Epithelial cell of proximal tubule (primary cell): ENCODE measurements around the gene MSLN. TPM values are rescaled to one million over a fixed set of nuclear protein-coding genes. Genes with fewer than 3 reads are reported as not detected.

Experiments used
- DNase-seq: peaks from one replicate; pipeline ENCODE4 v3.0.0-alpha.2; 2011; ENCODE audit warnings: low read depth
- H3K4me3 ChIP-seq: 2 replicates; pipeline ENCODE4 v1.5.1; 2011; ENCODE audit warnings: low read depth, mild to moderate bottlenecking, low read length
- CTCF ChIP-seq: conservative IDR thresholded peaks from 2 replicates; pipeline ENCODE4 v1.5.1; 2012; ENCODE audit warnings: low read depth, mild to moderate bottlenecking, low read length
- total RNA-seq: library from RNA; depleted of rRNA; stranded (reverse); fragments of >200 nt; gene quantifications from 2 replicates; pipeline ENCODE4 v1.2.3, GENCODE V29; 2015

Gene MSLN
- total RNA-seq, 1 donor from 2014 or later: 29.7 TPM

DNA sequence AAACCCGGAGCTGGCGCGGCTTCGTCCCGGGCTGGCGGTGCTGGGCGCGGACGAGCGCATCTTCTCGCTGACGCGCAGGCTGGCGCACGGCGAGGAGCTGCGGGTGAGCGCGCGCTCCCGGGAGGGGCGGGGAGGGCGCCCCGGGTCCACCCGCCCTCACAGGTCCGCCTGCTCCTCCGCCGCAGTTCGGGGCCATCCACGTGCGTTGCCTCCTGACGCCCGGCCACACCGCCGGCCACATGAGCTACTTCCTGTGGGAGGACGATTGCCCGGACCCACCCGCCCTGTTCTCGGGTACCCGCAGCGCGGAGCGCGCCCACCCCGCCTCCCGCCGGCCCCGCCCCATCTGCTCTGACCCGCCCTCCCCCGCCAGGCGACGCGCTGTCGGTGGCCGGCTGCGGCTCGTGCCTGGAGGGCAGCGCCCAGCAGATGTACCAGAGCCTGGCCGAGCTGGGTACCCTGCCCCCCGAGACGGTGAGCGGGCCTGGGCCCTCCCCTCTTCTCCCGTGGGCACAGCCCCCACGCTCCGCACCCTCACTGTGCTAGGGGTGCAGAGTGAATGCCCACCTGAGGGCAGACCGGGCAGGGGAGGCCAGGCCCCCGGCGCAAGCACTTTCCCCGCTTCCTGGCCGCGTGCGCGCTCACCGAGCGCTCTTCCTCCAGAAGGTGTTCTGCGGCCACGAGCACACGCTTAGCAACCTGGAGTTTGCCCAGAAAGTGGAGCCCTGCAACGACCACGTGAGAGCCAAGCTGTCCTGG is 32.2 kb upstream of the MSLN start:
- DNase-seq: no peak
- no peak for TF ChIP-seq CTCF
- H3K4me3 ChIP-seq: peak overlapping the region; percentile 81

GRCh38 chr16:728890-729744 is 31.4 kb upstream of the MSLN start:
- DNase-seq: no peak
- no peak for TF ChIP-seq CTCF
- H3K4me3 ChIP-seq: peak overlapping the region; percentile 81

- no peak overlapping the region for H3K4me3 ChIP-seq
- no peak for DNase-seq
- no peak for TF ChIP-seq CTCF
Observed at GRCh38 chr16:729768-730665, 30.5 kb upstream of the MSLN start.

DNA sequence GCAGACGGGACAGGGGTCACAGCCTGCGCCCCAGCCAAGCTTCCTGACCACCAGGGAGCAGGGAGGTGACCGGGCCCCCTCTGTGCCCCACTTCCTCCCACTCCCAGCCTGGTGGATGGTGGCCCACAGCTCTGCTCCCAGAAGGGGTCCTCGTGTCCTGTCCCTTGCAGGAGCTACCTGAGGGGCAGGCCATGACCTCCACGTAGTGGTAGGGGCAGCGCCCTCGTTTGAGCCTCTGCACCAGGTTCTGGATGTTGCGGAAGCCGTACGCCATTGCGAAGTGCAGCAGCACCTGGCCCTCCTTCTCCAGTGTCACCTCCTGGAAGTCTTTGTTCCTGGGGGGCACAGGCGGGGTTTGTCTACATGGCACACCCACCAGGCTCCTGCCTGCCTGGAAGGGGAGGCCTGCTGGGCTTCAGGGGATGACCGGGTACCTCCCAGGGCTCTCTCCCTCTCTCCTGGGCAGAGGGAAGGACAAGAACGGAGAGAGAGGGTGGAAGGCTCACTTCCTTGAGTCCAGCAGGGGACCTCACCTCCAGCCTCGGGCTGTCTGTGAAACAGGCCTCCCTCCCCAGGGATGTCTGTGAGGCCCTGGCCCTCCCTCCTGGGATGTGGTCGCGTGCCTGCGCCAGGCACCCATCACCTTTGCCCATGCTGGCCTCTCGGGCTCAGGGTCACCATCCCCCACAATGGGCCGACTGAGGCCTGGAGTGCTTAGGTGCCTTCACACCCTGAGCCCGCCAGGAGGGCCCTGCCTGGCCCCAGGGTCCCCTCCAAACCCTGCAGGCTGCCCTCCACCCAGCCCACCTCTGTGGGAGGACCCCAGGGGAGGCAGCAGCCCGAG is 29.6 kb upstream of the MSLN start:
- no peak for DNase-seq
- no peak for TF ChIP-seq CTCF
- no peak overlapping the region for H3K4me3 ChIP-seq

GRCh38 chr16:732332-732731 is 28.2 kb upstream of the MSLN start:
- no peak overlapping the region for H3K4me3 ChIP-seq
- no peak for DNase-seq
- no peak for TF ChIP-seq CTCF

GRCh38 chr16:732936-733335 is 27.6 kb upstream of the MSLN start:
- H3K4me3 ChIP-seq: no peak overlapping the region
- TF ChIP-seq CTCF: no peak
- DNase-seq: no peak
